ENCODE results near the gene VAV3.

VAV3 gene

GRCh38 chr1:107875689-107876088, 89.3 kb downstream of the VAV3 start:
- Histone ChIP-seq H3K27ac (no peak overlapping the region), H3K4me3 (no peak overlapping the region)
- no peak for DNase-seq (ENCODE audit: low spot score)
- no peak for TF ChIP-seq CTCF (IDR thresholded peaks at IDR 0.05)

GRCh38 chr1:107874221-107874620, 90.8 kb downstream of the VAV3 start:
- no peak for DNase-seq (ENCODE audit: low spot score)
- no peak for TF ChIP-seq CTCF (IDR thresholded peaks at IDR 0.05)
- no peak overlapping the region for H3K27ac ChIP-seq
- no peak overlapping the region for H3K4me3 ChIP-seq

GRCh38 chr1:107871687-107872395, 93.1 kb downstream of the VAV3 start:
- H3K4me3 ChIP-seq, result no peak overlapping the region
- no peak for TF ChIP-seq CTCF (IDR thresholded peaks at IDR 0.05)
- H3K27ac ChIP-seq, result no peak overlapping the region
- DNase-seq (ENCODE audit: low spot score), result no peak

- H3K4me3 ChIP-seq, result no peak overlapping the region
- no peak for DNase-seq (ENCODE audit: low spot score)
- TF ChIP-seq CTCF (IDR thresholded peaks at IDR 0.05), result no peak
- no peak overlapping the region for H3K27ac ChIP-seq
Observed at GRCh38 chr1:107871259-107871658, 93.7 kb downstream of the VAV3 start.

- H3K4me3 ChIP-seq, result no peak overlapping the region
- no peak for TF ChIP-seq CTCF (IDR thresholded peaks at IDR 0.05)
- no peak for DNase-seq (ENCODE audit: low spot score)
- H3K27ac ChIP-seq, result no peak overlapping the region
Observed at GRCh38 chr1:107870696-107871095, 94.3 kb downstream of the VAV3 start.

GRCh38 chr1:107867897-107868296, 97.1 kb downstream of the VAV3 start:
- no peak for TF ChIP-seq CTCF (IDR thresholded peaks at IDR 0.05)

GRCh38 chr1:107867422-107867821, 97.6 kb downstream of the VAV3 start:
- no peak overlapping the region for H3K4me3 ChIP-seq
- no peak overlapping the region for H3K27ac ChIP-seq
- no peak for DNase-seq (ENCODE audit: low spot score)
- TF ChIP-seq CTCF (IDR thresholded peaks at IDR 0.05), result no peak

More at GRCh38 chr1:107867897-107868296, 97.1 kb downstream of the VAV3 start:
- DNase-seq (ENCODE audit: low spot score), result no peak
- no peak overlapping the region for H3K4me3 ChIP-seq
- no peak overlapping the region for H3K27ac ChIP-seq
